IMR-90 (cell line): ENCODE data around the gene TNKS2. TPM values are rescaled to one million over a fixed set of nuclear protein-coding genes. Genes with fewer than 3 reads are reported as not detected.

Source experiments
- ATAC-seq: fragments of 200-7000 bp; cut with Tn5 transposase; 2 replicates; pipeline ENCODE4 v1.9.1; 2020; ENCODE audit warnings: low read depth, mild to moderate bottlenecking, moderate library complexity
- BruUV-seq: library from RNA; stranded (reverse); fragments of 400-500 nt; replicated peaks from 2 replicates; lab custom pipeline; 2021; lab: Mats Ljungman, UMichigan
- CTCF ChIA-PET: fragments of 300-600 bp; formaldehyde crosslinking; extraction: SDS; loops from one replicate; lab custom pipeline; 2021; ENCODE audit warnings: antibody characterized with exemption; lab: Yijun Ruan, JAX
- POLR2A ChIA-PET: fragments of 300-600 bp; sonication (Branson Sonifier 250); formaldehyde crosslinking; loops from one replicate; lab custom pipeline; 2022; ENCODE audit warnings: antibody characterized with exemption; ENCODE audit not compliant: unreplicated experiment; lab: Charles Lee
- DNase-seq: peaks from one replicate; pipeline ENCODE4 v3.0.0; 2013
- H2AFZ ChIP-seq: replicated peaks from 2 replicates; pipeline ENCODE3; 2013; ENCODE audit warnings: low read length, mild to moderate bottlenecking; ENCODE audit not compliant: poor library complexity
- H2AK5ac ChIP-seq: 2 replicates; pipeline ENCODE4 v1.6.1; 2013; ENCODE audit warnings: low read depth, low read length, inconsistent platforms
- H2AK9ac ChIP-seq: replicated peaks from 2 replicates; pipeline ENCODE3; 2013; ENCODE audit warnings: mild to moderate bottlenecking, low read depth, low read length, moderate library complexity; ENCODE audit not compliant: poor library complexity
- H2BK120ac ChIP-seq: 2 replicates; pipeline ENCODE4 v1.6.1; 2013; ENCODE audit warnings: low read depth, low read length, inconsistent platforms
- H2BK15ac ChIP-seq: 3 replicates; pipeline ENCODE4 v1.6.1; 2013; ENCODE audit warnings: low read depth, low read length, inconsistent platforms
- H2BK20ac ChIP-seq: 2 replicates; pipeline ENCODE4 v1.6.1; 2013; ENCODE audit warnings: low read depth, mild to moderate bottlenecking, inconsistent platforms, low read length, moderate library complexity
- H2BK5ac ChIP-seq: 2 replicates; pipeline ENCODE4 v1.6.1; 2013; ENCODE audit warnings: mild to moderate bottlenecking, low read depth, low read length, inconsistent platforms; ENCODE audit not compliant: poor library complexity, severe bottlenecking
- H3K14ac ChIP-seq: replicated peaks from 2 replicates; pipeline ENCODE4 v1.6.1; 2013; ENCODE audit warnings: low read depth, low read length, inconsistent platforms
- H3K18ac ChIP-seq: 2 replicates; pipeline ENCODE4 v1.6.1; 2013; ENCODE audit warnings: low read depth, low read length, control low read depth
- H3K23ac ChIP-seq: 2 replicates; pipeline ENCODE4 v1.6.1; 2013; ENCODE audit warnings: low read depth, low read length, inconsistent platforms
- H3K27ac ChIP-seq: 2 replicates; pipeline ENCODE4 v1.5.1; 2013; ENCODE audit warnings: mild to moderate bottlenecking, control low read depth, low read length; ENCODE audit not compliant: insufficient read depth
- H3K27me3 ChIP-seq: 2 replicates; pipeline ENCODE4 v1.6.1; 2013; ENCODE audit warnings: low read length; ENCODE audit not compliant: control insufficient read depth, insufficient read depth
- H3K36me3 ChIP-seq: 2 replicates; pipeline ENCODE4 v1.6.1; 2013; ENCODE audit warnings: low read length, mixed read lengths; ENCODE audit not compliant: control insufficient read depth, insufficient read depth
- H3K4ac ChIP-seq: 2 replicates; pipeline ENCODE4 v1.6.1; 2013; ENCODE audit warnings: low read depth, low read length, inconsistent platforms
- H3K4me1 ChIP-seq: 2 replicates; pipeline ENCODE4 v1.6.1; 2013; ENCODE audit warnings: low read length, mixed read lengths; ENCODE audit not compliant: control insufficient read depth, insufficient read depth
- H3K4me2 ChIP-seq: 2 replicates; pipeline ENCODE4 v1.6.1; 2013; ENCODE audit warnings: low read depth, mild to moderate bottlenecking, control low read depth, low read length, moderate library complexity
- H3K4me3 ChIP-seq: 2 replicates; pipeline ENCODE4 v1.5.1; 2013; ENCODE audit warnings: low read depth, mild to moderate bottlenecking, control low read depth, low read length, moderate library complexity; ENCODE audit not compliant: insufficient read depth
- H3K56ac ChIP-seq: 2 replicates; pipeline ENCODE4 v1.6.1; 2013; ENCODE audit warnings: low read length, inconsistent platforms; ENCODE audit not compliant: insufficient read depth; ENCODE audit errors: extremely low read depth
- H3K79me1 ChIP-seq, 2 experiments: 2 replicates each; pipeline ENCODE4 v1.6.1; 2013; ENCODE audit warnings: low read length in 2 of 2, inconsistent platforms in 1 of 2, low read depth in 1 of 2
- H3K9ac ChIP-seq: 2 replicates; pipeline ENCODE4 v1.6.1; 2013; ENCODE audit warnings: low read depth, low read length, control low read depth
- H3K9me1 ChIP-seq: 2 replicates; pipeline ENCODE4 v1.6.1; 2013; ENCODE audit warnings: low read length, inconsistent platforms; ENCODE audit not compliant: insufficient read depth
- H3K9me3 ChIP-seq: 2 replicates; pipeline ENCODE4 v1.6.1; 2013; ENCODE audit warnings: low read length; ENCODE audit not compliant: control insufficient read depth, insufficient read depth
- H4K20me1 ChIP-seq: 2 replicates; pipeline ENCODE4 v1.6.1; 2013; ENCODE audit warnings: low read length, inconsistent platforms; ENCODE audit not compliant: insufficient read depth
- H4K5ac ChIP-seq: 2 replicates; pipeline ENCODE4 v1.6.1; 2013; ENCODE audit warnings: mild to moderate bottlenecking, low read depth, low read length, control low read depth
- H4K8ac ChIP-seq, 2 experiments: 2 replicates each; pipeline ENCODE4 v1.6.1; 2013; ENCODE audit warnings: low read depth in 2 of 2, low read length in 2 of 2, control low read depth in 1 of 2, inconsistent platforms in 1 of 2
- H4K91ac ChIP-seq: 2 replicates; pipeline ENCODE4 v1.6.1; 2013; ENCODE audit warnings: low read depth, low read length, inconsistent platforms; ENCODE audit not compliant: insufficient read depth
- CHD1 ChIP-seq: IDR thresholded peaks from 2 replicates; pipeline ENCODE4 v1.6.1; 2012; ENCODE audit warnings: low read depth, low read length, improper control_type of control experiment
- CTCF ChIP-seq: conservative IDR thresholded peaks from 2 replicates; pipeline ENCODE4 v1.5.1; 2012; ENCODE audit warnings: mild to moderate bottlenecking, low read depth, low read length, improper control_type of control experiment
- ELK1 ChIP-seq: fragments of 150-350 bp; IDR thresholded peaks from 2 replicates; pipeline ENCODE4 v1.6.1; 2016; ENCODE audit warnings: low read depth, mild to moderate bottlenecking, low read length, moderate library complexity, borderline replicate concordance
- MAZ ChIP-seq: IDR thresholded peaks from 2 replicates; pipeline ENCODE4 v1.6.1; 2012; ENCODE audit warnings: low read depth, mild to moderate bottlenecking, low read length, improper control_type of control experiment, moderate library complexity, borderline replicate concordance
- MXI1 ChIP-seq: IDR thresholded peaks from 2 replicates; pipeline ENCODE4 v1.6.1; 2012; ENCODE audit warnings: low read depth, mild to moderate bottlenecking, low read length, moderate library complexity, borderline replicate concordance
- RAD21 ChIP-seq: IDR thresholded peaks from 2 replicates; pipeline ENCODE4 v1.6.1; 2012; ENCODE audit warnings: low read length, improper control_type of control experiment
- RFX5 ChIP-seq: IDR thresholded peaks from 2 replicates; pipeline ENCODE4 v1.8.0; 2012; ENCODE audit warnings: low read depth, mild to moderate bottlenecking, low read length, moderate library complexity
- USF2 ChIP-seq: fragments of 150-350 bp; IDR thresholded peaks from 2 replicates; pipeline ENCODE4 v1.6.1; 2017; ENCODE audit warnings: mild to moderate bottlenecking, antibody characterized with exemption, low read length, low read depth
- WGBS, 2 experiments: methylation state at CpG; one replicate each; pipeline versions ENCODE4 v1.1.5 to v1.1.7; 2013; ENCODE audit warnings: missing lambda C conversion rate in 2 of 2; ENCODE audit not compliant: insufficient read length in 1 of 2; ENCODE audit errors: extremely low coverage in 2 of 2; 5-methylcytosine and 5-hydroxymethylcytosine counted together
- dilution Hi-C: fragments of 300-500 bp; cut with HindIII; formaldehyde crosslinking; loops from one replicate; pipeline ENCODE4 v1.14.3; 2018; ENCODE audit warnings: low sequenced_read_pairs; ENCODE audit not compliant: unreplicated experiment
- in situ Hi-C: fragments of 300-500 bp; cut with MboI; formaldehyde crosslinking; loops from 3 replicates; pipeline ENCODE4 v1.14.3; 2019; ENCODE audit warnings: low sequenced_read_pairs, inconsistent platforms, mixed read lengths
- intact Hi-C: fragments of 100-400 bp; cut with micrococcal nuclease; formaldehyde crosslinking; loops from 2 replicates; pipeline ENCODE4 v1.10.0; 2022
- polyA plus RNA-seq, 3 experiments: library from polyadenylated mRNA; depleted of rRNA; stranded (reverse); fragments of >200 nt; gene quantifications; 2 replicates each; pipeline ENCODE4 v1.2.3, GENCODE V29; 2012; ENCODE audit warnings: low replicate concordance in 1 of 3
- total RNA-seq: library from RNA; depleted of rRNA; stranded (reverse); fragments of >200 nt; gene quantifications from 2 replicates; pipeline ENCODE4 v1.2.3, GENCODE V29; 2012

TNKS2 gene
- total and polyA plus RNA-seq, 2 of the 4 experiments (the other 2 are of a cell fraction): 17.0 to 41.4 TPM

GRCh38 chr10:91907914-91908336 is 109.7 kb downstream of the TNKS2 start:
- H3K79me1 ChIP-seq: peaks cover 7 to 9% of the 10 kb centered on the region in 2 experiments; a peak in 2 of 4 replicates
- H3K18ac ChIP-seq: 0 out of 2 replicates have a peak overlapping the region, but pooled peaks have one; percentile 2
- no peak for DNase-seq
- H3K27me3 ChIP-seq: no peaks in the 10 kb centered on the region
- peak overlapping the region; percentile 7; the same call in 1 of the 2 replicates for H2AK5ac ChIP-seq
- no peak overlapping the region for H2BK120ac ChIP-seq
- ChIA-PET POLR2A (interaction anchor here (1.2 kb wide), 1 partner anchor 16 kb away, joined by 4 read pairs; the partner anchor contains the start of gene BTAF1), CTCF (interaction anchor here (0.6 to 1.0 kb wide), 2 partner anchors 12 to 73 kb away, joined by 3 read pairs; no protein-coding TSS in a partner anchor)
- peak overlapping the region; percentile 73 for H3K4me2 ChIP-seq
- dilution Hi-C loops: no loop called here
- peak overlapping the region; percentile 53; the same call in 1 of the 2 replicates for H3K14ac ChIP-seq
- H3K4ac ChIP-seq: peak overlapping the region; percentile 68
- H3K9ac ChIP-seq: peak overlapping the region; percentile 49
- no peaks in the 10 kb centered on the region for H4K20me1 ChIP-seq
- peak overlapping the region; percentile 7; the same call in 1 of the 2 replicates for H3K27ac ChIP-seq
- peak overlapping the region; percentile 36; the same call in 1 of the 2 replicates for H4K91ac ChIP-seq
- no peaks in the 10 kb centered on the region for H3K36me3 ChIP-seq
- H3K23ac ChIP-seq: peak overlapping the region; percentile 35; the same call in 1 of the 2 replicates
- H2AK9ac ChIP-seq: peak overlapping the region; percentile 8
- TF ChIP-seq ELK1: no peak
- TF ChIP-seq MXI1: no peak
- TF ChIP-seq USF2: no peak
- no peak for TF ChIP-seq MAZ
- TF ChIP-seq CHD1: no peak
- no peak for TF ChIP-seq CTCF
- no peak for TF ChIP-seq RFX5
- TF ChIP-seq RAD21: no peak
- ATAC-seq: peak; percentile 11; the same call in 1 of the 2 replicates
- no peak overlapping the region for H2BK5ac ChIP-seq
- no peaks in the 10 kb centered on the region for H3K9me3 ChIP-seq
- H2AFZ ChIP-seq: peak overlapping the region; percentile 85
- no peak overlapping the region for H2BK20ac ChIP-seq
- no TSS peak for BruUV-seq
- peak overlapping the region; percentile 63 to 80; a peak in 2 of 4 replicates for H4K8ac ChIP-seq
- in situ Hi-C loops: loop anchor here (25.0 kb wide), 2 partner anchors 521 to 996 kb away; partner anchors contain the start of gene ANKRD1
- no peaks in the 10 kb centered on the region for H3K4me1 ChIP-seq
- no peaks in the 10 kb centered on the region for H3K9me1 ChIP-seq
- H4K5ac ChIP-seq: peak overlapping the region; percentile 16
- H2BK15ac ChIP-seq: no peak overlapping the region
- peak overlapping the region; percentile 72 for H3K4me3 ChIP-seq
- H3K56ac ChIP-seq: no peak overlapping the region
- intact Hi-C loops: loop anchor here (2.0 to 5.0 kb wide), 2 partner anchors 43 to 1036 kb away; partner anchors contain the start of gene RPP30
- 17% methylated on average over 4 of the region's 18 CpGs; no CpG with 5 or more reads in 1 of the 2 experiments for WGBS, 2 experiments
